Type B pancreatic cell (in vitro differentiated cells): ENCODE results near the gene REXO5. TPM values are rescaled to one million over a fixed set of nuclear protein-coding genes. Genes with fewer than 3 reads are reported as not detected.

Experiments
- DNase-seq: peaks from one replicate; pipeline ENCODE4 v3.0.0; 2021; ENCODE audit warnings: mixed read lengths; ENCODE audit not compliant: unreplicated experiment; ENCODE audit errors: extremely low spot score
- H3K27ac Mint-ChIP-seq: 2 replicates; pipeline ENCODE4 v1.8.0; 2021; ENCODE audit warnings: mild to moderate bottlenecking, mixed read lengths
- H3K27me3 Mint-ChIP-seq: 2 replicates; pipeline ENCODE4 v1.8.0; 2021; ENCODE audit warnings: mixed read lengths
- H3K36me3 Mint-ChIP-seq: 2 replicates; pipeline ENCODE4 v1.8.0; 2021; ENCODE audit warnings: mixed read lengths
- H3K4me1 Mint-ChIP-seq: one replicate; pipeline ENCODE4 v1.8.0; 2021; ENCODE audit warnings: mixed read lengths; ENCODE audit not compliant: unreplicated experiment
- H3K4me3 Mint-ChIP-seq: 2 replicates; pipeline ENCODE4 v1.8.0; 2021; ENCODE audit warnings: mild to moderate bottlenecking, mixed read lengths
- H3K9me3 Mint-ChIP-seq: 2 replicates; pipeline ENCODE4 v1.8.0; 2021; ENCODE audit warnings: mixed read lengths
- total RNA-seq: library from RNA; stranded (reverse); gene quantifications from 2 replicates; pipeline ENCODE4 v1.2.1, GENCODE V29; 2021; ENCODE audit warnings: low replicate concordance
- TF ChIP-seq, protein P1 (sequence below): fragments of 200-600 bp; sonication (generic); conservative IDR thresholded peaks from 2 replicates; pipeline ENCODE4 v1.5.0; 2021; ENCODE audit warnings: antibody characterized with exemption, mild to moderate bottlenecking

REXO5 gene
- total RNA-seq, 1 donor from 2014 or later = 8.2 TPM

- no peak for DNase-seq
- no peak overlapping the region for H3K4me3 Mint-ChIP-seq
- H3K4me1 Mint-ChIP-seq = no peaks in the 10 kb centered on the region
- TF ChIP-seq, protein P1, sequence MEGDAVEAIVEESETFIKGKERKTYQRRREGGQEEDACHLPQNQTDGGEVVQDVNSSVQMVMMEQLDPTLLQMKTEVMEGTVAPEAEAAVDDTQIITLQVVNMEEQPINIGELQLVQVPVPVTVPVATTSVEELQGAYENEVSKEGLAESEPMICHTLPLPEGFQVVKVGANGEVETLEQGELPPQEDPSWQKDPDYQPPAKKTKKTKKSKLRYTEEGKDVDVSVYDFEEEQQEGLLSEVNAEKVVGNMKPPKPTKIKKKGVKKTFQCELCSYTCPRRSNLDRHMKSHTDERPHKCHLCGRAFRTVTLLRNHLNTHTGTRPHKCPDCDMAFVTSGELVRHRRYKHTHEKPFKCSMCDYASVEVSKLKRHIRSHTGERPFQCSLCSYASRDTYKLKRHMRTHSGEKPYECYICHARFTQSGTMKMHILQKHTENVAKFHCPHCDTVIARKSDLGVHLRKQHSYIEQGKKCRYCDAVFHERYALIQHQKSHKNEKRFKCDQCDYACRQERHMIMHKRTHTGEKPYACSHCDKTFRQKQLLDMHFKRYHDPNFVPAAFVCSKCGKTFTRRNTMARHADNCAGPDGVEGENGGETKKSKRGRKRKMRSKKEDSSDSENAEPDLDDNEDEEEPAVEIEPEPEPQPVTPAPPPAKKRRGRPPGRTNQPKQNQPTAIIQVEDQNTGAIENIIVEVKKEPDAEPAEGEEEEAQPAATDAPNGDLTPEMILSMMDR = no peak
- H3K27ac Mint-ChIP-seq = no peak overlapping the region
- peaks cover 15% of the 10 kb centered on the region for H3K36me3 Mint-ChIP-seq
- no peaks in the 10 kb centered on the region for H3K9me3 Mint-ChIP-seq
- no peaks in the 10 kb centered on the region for H3K27me3 Mint-ChIP-seq
Measured at GRCh38 chr16:20818929-20819585, 12.7 kb downstream of the REXO5 start.

- H3K36me3 Mint-ChIP-seq = peaks cover 14% of the 10 kb centered on the region
- no peak overlapping the region for H3K4me3 Mint-ChIP-seq
- no peaks in the 10 kb centered on the region for H3K27me3 Mint-ChIP-seq
- no peak overlapping the region for H3K27ac Mint-ChIP-seq
- H3K4me1 Mint-ChIP-seq = no peaks in the 10 kb centered on the region
- no peak for DNase-seq
- no peaks in the 10 kb centered on the region for H3K9me3 Mint-ChIP-seq
- TF ChIP-seq, protein P1 = no peak
Measured at GRCh38 chr16:20821682-20822081, 15.4 kb downstream of the REXO5 start.

DNA sequence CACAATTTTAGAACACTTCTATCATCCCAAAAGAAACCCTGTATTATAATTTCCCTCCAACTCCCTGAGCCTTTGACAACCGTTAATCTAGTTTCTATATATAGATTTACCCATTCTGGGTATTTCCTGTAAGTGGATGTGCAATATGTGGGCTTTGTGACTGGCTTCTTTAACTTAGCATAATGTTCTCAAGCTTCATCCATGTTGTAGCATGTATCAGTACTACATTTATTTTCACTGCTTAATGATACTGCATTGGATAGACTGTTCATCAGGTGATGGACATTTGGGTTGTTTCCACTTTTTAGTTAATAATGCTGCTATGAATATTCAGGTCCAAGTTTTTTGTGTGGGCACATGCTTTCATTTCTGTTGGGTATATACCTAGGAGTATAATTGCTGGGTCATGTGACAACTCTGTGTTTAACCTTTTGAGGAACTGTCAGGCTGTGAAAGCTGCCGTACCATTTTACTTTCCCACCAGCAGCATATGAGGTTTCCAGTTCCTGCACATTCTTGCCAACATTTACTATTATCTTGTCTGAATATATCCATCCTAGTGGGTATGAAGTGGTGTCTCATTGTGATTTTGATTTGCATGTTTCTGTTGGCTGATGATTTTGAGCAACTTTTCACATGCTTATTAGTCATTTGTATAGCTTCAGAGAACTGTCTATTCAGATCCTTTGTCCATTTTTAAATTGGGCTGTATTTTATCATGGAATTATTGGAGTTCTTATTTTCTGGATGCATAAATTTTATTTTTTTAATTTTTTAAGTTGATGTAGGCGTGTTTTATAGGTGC is 16.4 kb downstream of the REXO5 start:
- H3K9me3 Mint-ChIP-seq = no peaks in the 10 kb centered on the region
- H3K27me3 Mint-ChIP-seq = no peaks in the 10 kb centered on the region
- H3K4me3 Mint-ChIP-seq = no peak overlapping the region
- no peaks in the 10 kb centered on the region for H3K4me1 Mint-ChIP-seq
- peaks cover 8% of the 10 kb centered on the region for H3K36me3 Mint-ChIP-seq
- no peak for DNase-seq
- TF ChIP-seq, protein P1 = no peak
- no peak overlapping the region for H3K27ac Mint-ChIP-seq

DNA sequence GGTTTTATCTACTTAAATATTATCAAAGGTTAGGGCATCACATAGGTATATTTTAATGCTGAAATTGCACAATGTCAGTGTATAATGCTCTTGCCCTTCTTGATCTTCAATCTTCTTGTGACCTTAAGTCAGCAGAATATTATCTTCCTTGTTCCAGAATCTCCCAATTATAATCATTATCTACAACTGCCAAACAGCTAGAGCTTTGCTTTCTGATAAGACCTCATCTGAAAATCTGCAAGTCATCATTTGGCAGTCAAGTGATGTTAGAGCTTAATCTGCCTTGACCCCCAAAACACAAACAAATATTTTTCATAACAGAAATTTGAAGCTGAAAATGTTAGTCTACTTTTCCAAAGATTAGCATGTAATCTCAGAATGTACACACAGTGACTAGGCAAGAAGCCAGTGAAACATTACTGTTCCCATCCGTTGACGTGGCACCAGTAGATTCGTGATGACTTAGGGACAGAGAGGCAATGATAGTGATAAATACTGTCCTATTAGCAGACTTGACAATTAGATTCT is 19.8 kb downstream of the REXO5 start:
- no peak for DNase-seq
- TF ChIP-seq, protein P1 = no peak

GRCh38 chr16:20829536-20829935 is 23.2 kb downstream of the REXO5 start:
- H3K9me3 Mint-ChIP-seq = no peaks in the 10 kb centered on the region
- peaks cover 2% of the 10 kb centered on the region for H3K36me3 Mint-ChIP-seq
- no peak for DNase-seq
- TF ChIP-seq, protein P1 = no peak
- no peaks in the 10 kb centered on the region for H3K27me3 Mint-ChIP-seq
- no peak overlapping the region for H3K27ac Mint-ChIP-seq
- no peaks in the 10 kb centered on the region for H3K4me1 Mint-ChIP-seq
- no peak overlapping the region for H3K4me3 Mint-ChIP-seq

More for the DNA sequence above, 19.8 kb downstream of the REXO5 start:
- H3K9me3 Mint-ChIP-seq = no peaks in the 10 kb centered on the region
- no peaks in the 10 kb centered on the region for H3K27me3 Mint-ChIP-seq
- H3K4me1 Mint-ChIP-seq = no peaks in the 10 kb centered on the region
- no peak overlapping the region for H3K4me3 Mint-ChIP-seq
- peaks cover 4% of the 10 kb centered on the region for H3K36me3 Mint-ChIP-seq
- H3K27ac Mint-ChIP-seq = peak overlapping the region; percentile 50
